Heart left ventricle (tissue), 16 donors: ENCODE data around the gene MGLL. TPM values are rescaled to one million over a fixed set of nuclear protein-coding genes. Genes with fewer than 3 reads are reported as not detected.
A peak's percentile ranks its signal among the peaks of the same experiment; 100 is the strongest.

Source experiments
- ATAC-seq, 4 donors: fragments of 200-7000 bp; cut with Tn5 transposase; one replicate each; pipeline ENCODE4 v1.9.1; 2020 to 2022; ENCODE audit warnings: moderate library complexity in 4 of 4, mild to moderate bottlenecking in 3 of 4, moderate number of reproducible peaks in 1 of 4
- DNase-seq, 5 donors: peaks; one replicate each; pipeline ENCODE4 v3.0.0-alpha.2; 2020
- H3K27ac ChIP-seq, 12 donors: fragments of 200-600 bp; sonication (generic) in 4 of 12; one replicate each; pipeline versions ENCODE4 v1.5.0 to v1.8.0; 2016 to 2022; ENCODE audit warnings: mild to moderate bottlenecking in 2 of 12
- H3K27me3 ChIP-seq, 9 donors: fragments of 200-600 bp; sonication (generic) in 2 of 9; one replicate each; pipeline versions ENCODE4 v1.5.1 to v1.8.0; 2016 to 2022; ENCODE audit warnings: mild to moderate bottlenecking in 3 of 9
- H3K36me3 ChIP-seq, 9 donors: fragments of 200-600 bp; sonication (generic) in 2 of 9; one replicate each; pipeline versions ENCODE4 v1.5.0 to v1.8.0; 2018 to 2022; ENCODE audit warnings: mild to moderate bottlenecking in 2 of 9
- H3K4me1 ChIP-seq, 12 donors: fragments of 200-600 bp; sonication (generic) in 4 of 12; one replicate each; pipeline versions ENCODE4 v1.5.0 to v1.8.0; 2016 to 2022; ENCODE audit warnings: mild to moderate bottlenecking in 3 of 12
- H3K4me3 ChIP-seq, 12 donors: fragments of 200-600 bp; sonication (generic) in 4 of 12; one replicate each; pipeline versions ENCODE4 v1.5.0 to v1.8.0; 2017 to 2022; ENCODE audit warnings: mild to moderate bottlenecking in 9 of 12, moderate library complexity in 4 of 12
- H3K9me3 ChIP-seq, 12 donors: fragments of 200-600 bp; sonication (generic) in 4 of 12; one replicate each; pipeline versions ENCODE4 v1.5.0 to v1.8.0; 2016 to 2022; ENCODE audit warnings: mild to moderate bottlenecking in 1 of 12
- POLR2A ChIP-seq, 2 donors: fragments of 450-650 bp; IDR thresholded peaks; one replicate each; pipeline ENCODE4 v1.6.1; 2017; ENCODE audit warnings: antibody characterized with exemption in 2 of 2, mild to moderate bottlenecking in 2 of 2, moderate library complexity in 2 of 2
- WGBS, 4 donors: extraction: QIAGEN DNeasy Blood & Tissue Kit in 2 of 4; methylation state at CpG; one replicate each; pipeline versions ENCODE4 v1.1.5 to v1.1.7; 2013 to 2018; 5-methylcytosine and 5-hydroxymethylcytosine counted together
- intact Hi-C, 10 donors: fragments of 100-400 bp; cut with DNase I; formaldehyde crosslinking; loops; one replicate each; pipeline versions ENCODE4 v1.11.1 to v1.14.2; 2022
- polyA plus RNA-seq, 2 donors: library from polyadenylated mRNA; stranded (reverse); fragments of 200-250 nt; gene quantifications; one replicate each; pipeline ENCODE4 v1.2.3, GENCODE V29; 2013
- total RNA-seq, 9 donors: library from RNA; depleted of rRNA in 2 of 9; stranded (reverse); fragments of >200 nt in 2 of 9; fragmentation: NEBNext Ultra II Directional in 3 of 9; extraction: Animal tissue kit (Norgen Biotek cat#: 25700) in 3 of 9; gene quantifications; one replicate each; pipeline versions ENCODE4 v1.1.0 to v1.2.4, GENCODE V29; 2016 to 2023
- TF ChIP-seq, protein P1 (sequence below), 12 donors: fragments of 200-600 bp; sonication (generic) in 4 of 12; IDR thresholded peaks; one replicate each; pipeline versions ENCODE4 v1.5.0 to v1.8.0; 2018 to 2022; ENCODE audit warnings: antibody characterized with exemption in 12 of 12, mild to moderate bottlenecking in 5 of 12
- donor health status: ischemic (EF 13 %, LVEDD 7.1; RV severe dilation, severe dysfunction).
- donor health status: healthy with polysubstance abuse.
- donor health status: DM: no; HTN: yes; CAD: no.
- donor health status: DM: no; HTN: no; CAD: no.
- donor health status: ischemic (EF 25% LVEDD 6.9; RV normal size, moderate dysfunction).
- donor health status: ischemic (EF 25% LVEDD 5.7; RV mildly dilated, moderate dysfunction).
- donor health status: healthy.
- donor health status: DM: yes; HTN: yes; CAD: no.
- donor health status: ischemic (EF 35%, LVEDD 5.7; RV mildly dilated, moderate dysfunction).
- donor health status: nonischemic (EF 11% LVEDD 7.7; RV severe dilation, severe dysfunction).
- donor health status: DM: yes; HTN: yes; CAD: no.
- donor health status: PGD.
- donor health status: ischemic (EF 29% LVEDD 5.4; RV normal size, mild dysfunction).
- donor health status: nonischemic (EF 23%, LVEDD 6.1; RV moderate dilation, normal function).

MGLL gene
- total and polyA plus RNA-seq, 11 donors, result 38.5 to 119 (median 78.9) TPM

DNA sequence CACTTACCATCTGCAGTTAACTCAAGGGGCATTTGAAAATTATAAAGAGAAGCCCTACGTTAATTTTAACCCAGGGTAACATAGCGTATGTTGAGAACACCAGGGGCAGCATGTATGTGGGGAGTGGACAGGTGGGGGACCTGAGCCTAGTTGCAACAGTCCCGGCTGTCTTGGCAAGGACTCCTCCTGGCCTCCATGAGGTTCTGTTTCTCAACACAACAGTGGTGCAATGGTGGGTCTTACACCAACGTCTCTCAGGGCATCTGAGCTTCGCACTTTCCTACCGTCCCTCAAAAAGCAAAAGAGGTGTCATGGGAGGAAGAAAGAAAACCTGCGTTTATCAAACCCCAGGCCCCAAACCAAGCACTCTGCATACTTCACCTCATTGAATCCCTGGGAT lies 50.6 kb downstream of the MGLL start:
- no peaks in the 10 kb centered on the region for H3K27me3 ChIP-seq
- WGBS, 4 donors, result 84 to 99% (median 90%) methylated on average over 7 of the region's 7 CpGs
- ATAC-seq (no peak), DNase-seq (no peak)
- no peak overlapping the region for H3K4me3 ChIP-seq
- H3K36me3 ChIP-seq, result peaks cover 0 to 24% (median 0%) of the 10 kb centered on the region in 9 donors
- peaks cover 0 to 22% (median 10%) of the 10 kb centered on the region in 12 donors for H3K9me3 ChIP-seq
- H3K27ac ChIP-seq, result peak overlapping the region in 1 of 12 donors; percentile 33
- TF ChIP-seq, protein P1, sequence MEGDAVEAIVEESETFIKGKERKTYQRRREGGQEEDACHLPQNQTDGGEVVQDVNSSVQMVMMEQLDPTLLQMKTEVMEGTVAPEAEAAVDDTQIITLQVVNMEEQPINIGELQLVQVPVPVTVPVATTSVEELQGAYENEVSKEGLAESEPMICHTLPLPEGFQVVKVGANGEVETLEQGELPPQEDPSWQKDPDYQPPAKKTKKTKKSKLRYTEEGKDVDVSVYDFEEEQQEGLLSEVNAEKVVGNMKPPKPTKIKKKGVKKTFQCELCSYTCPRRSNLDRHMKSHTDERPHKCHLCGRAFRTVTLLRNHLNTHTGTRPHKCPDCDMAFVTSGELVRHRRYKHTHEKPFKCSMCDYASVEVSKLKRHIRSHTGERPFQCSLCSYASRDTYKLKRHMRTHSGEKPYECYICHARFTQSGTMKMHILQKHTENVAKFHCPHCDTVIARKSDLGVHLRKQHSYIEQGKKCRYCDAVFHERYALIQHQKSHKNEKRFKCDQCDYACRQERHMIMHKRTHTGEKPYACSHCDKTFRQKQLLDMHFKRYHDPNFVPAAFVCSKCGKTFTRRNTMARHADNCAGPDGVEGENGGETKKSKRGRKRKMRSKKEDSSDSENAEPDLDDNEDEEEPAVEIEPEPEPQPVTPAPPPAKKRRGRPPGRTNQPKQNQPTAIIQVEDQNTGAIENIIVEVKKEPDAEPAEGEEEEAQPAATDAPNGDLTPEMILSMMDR (IDR thresholded peaks at IDR 0.05), result no peak
- TF ChIP-seq POLR2A (IDR thresholded peaks at IDR 0.05), result no peak
- peaks cover 8 to 88% (median 32%) of the 10 kb centered on the region in 12 donors for H3K4me1 ChIP-seq
- intact Hi-C loops, result loop anchor here in 1 of 10 donors (10.0 kb wide), 1 partner anchor 143 kb away; the partner anchor contains the start of gene KBTBD12

DNA sequence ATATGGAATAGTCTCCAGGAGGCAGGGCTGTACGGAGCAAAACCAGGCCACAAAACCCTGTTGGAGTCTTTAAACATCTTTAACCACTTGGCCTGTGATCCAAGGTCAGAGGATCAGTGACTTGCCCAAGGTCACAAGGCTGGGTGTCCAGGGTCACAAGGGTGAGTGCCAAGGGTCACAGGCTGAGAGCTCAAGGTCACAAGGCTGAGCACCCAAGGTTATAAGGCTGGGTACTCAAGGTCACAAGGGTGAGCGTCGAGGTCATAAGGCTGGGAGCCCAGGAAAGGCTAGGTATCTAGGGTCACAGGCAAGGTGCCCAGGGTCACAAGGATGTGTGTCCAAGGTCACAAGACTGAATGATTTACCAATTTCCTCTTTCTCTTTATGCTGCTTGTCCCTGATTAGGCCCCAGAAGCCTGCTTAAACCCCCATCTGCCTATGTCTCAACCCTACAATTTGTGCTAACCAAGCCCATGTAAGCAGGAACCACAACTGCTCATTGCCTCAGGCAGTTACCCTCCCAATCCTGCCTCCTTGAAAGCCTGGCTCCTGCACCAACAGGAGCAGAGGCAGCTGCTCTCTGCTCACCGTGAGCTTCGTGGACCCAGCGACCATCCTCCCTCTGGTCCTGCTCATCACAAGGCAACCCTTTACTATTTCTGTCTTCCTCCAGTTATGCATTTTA lies 51.5 kb downstream of the MGLL start:
- ATAC-seq (peak in 1 of 4 donors; percentile 19), DNase-seq (no peak)
- 85 to 94% (median 94%) methylated on average over 6 of the region's 6 CpGs for WGBS, 4 donors
- TF ChIP-seq, protein P1 (IDR thresholded peaks at IDR 0.05), result no peak
- TF ChIP-seq POLR2A (IDR thresholded peaks at IDR 0.05), result no peak
- Histone ChIP-seq H3K36me3 (peaks cover 0 to 24% (median 0%) of the 10 kb centered on the region in 9 donors), H3K27ac (peak overlapping the region in 2 of 12 donors; percentile 33 to 45), H3K9me3 (peaks cover 0 to 22% (median 10%) of the 10 kb centered on the region in 12 donors), H3K4me3 (no peak overlapping the region), H3K27me3 (no peaks in the 10 kb centered on the region), H3K4me1 (peaks cover 3 to 80% (median 24%) of the 10 kb centered on the region in 12 donors)
- intact Hi-C loops, result loop anchor here in 1 of 10 donors (10.0 kb wide), 1 partner anchor 144 kb away; the partner anchor contains the start of gene KBTBD12

DNA sequence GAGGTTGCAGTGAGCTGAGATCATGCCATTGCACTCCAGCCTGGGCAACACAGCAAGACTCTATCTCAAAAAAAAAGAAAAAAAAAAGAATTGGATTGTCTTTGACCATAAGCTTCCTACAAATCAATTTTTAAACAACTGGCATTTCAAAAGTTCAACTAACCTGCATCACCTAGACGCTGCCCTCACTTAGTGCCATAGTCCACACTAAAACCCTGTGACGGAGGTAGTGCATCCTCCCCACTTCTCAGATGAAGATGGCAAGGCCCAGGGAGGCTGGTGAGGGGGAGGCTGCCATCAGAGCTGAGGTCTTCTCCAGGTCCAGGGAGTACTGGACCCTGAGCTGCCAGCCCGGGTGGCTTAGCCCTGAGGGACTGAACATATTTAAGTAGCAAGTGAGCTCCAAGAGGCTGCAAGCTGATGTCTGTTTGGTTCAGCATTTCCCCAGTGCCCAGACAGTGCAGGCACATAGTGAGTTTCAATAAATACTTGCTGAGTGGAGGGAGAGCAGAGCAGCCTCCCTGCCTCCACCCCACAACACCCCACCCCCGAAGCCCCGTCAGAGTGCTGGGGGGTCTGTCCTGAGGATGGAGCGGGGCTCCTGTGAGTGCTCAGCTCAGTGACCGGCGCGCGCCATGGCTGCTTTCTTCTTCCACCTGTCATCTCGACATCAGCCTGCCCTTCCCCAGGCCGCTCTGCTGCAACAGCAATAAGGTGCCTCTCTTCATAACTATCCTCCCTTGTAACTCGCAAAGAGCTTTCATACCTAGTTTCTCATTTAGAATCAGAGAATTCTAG lies 52.8 kb downstream of the MGLL start:
- Histone ChIP-seq H3K27me3 (no peaks in the 10 kb centered on the region), H3K4me3 (no peak overlapping the region), H3K4me1 (peaks cover 0 to 79% (median 18%) of the 10 kb centered on the region in 12 donors), H3K27ac (peak overlapping the region in 4 of 12 donors; percentile 45 to 73 (median 62)), H3K9me3 (peaks cover 0 to 22% (median 10%) of the 10 kb centered on the region in 12 donors), H3K36me3 (peaks cover 0 to 24% (median 0%) of the 10 kb centered on the region in 9 donors)
- intact Hi-C loops, result loop anchor here in 3 of 10 donors (10.0 kb wide), 3 partner anchors 145 to 205 kb away; partner anchors contain the start of gene KBTBD12 (in 1 of the 3)
- TF ChIP-seq, protein P1 (IDR thresholded peaks at IDR 0.05), result no peak
- no peak for TF ChIP-seq POLR2A (IDR thresholded peaks at IDR 0.05)
- WGBS, 4 donors, result 95 to 98% (median 96%) methylated on average over 12 to 13 of the region's 13 CpGs
- no peak for DNase-seq
- no peak for ATAC-seq
